Ovary (tissue), 3 donors: ENCODE data around the gene ARHGAP28.

Experiments used
- EP300 ChIP-seq: sonication (generic); formaldehyde crosslinking; IDR thresholded peaks from one replicate; pipeline ENCODE4 v1.6.1; 2017; ENCODE audit warnings: antibody characterized with exemption
- POLR2A ChIP-seq: fragments of 450-650 bp; IDR thresholded peaks from one replicate; pipeline ENCODE4 v1.6.1; 2017; ENCODE audit warnings: antibody characterized with exemption, mild to moderate bottlenecking, moderate library complexity
- TF ChIP-seq, protein P1 (sequence below), 3 donors: fragments of 450-650 bp in 2 of 3; fragments of 200-600 bp in 1 of 3; IDR thresholded peaks; one replicate each; pipeline versions ENCODE4 v1.5.1 to v1.8.0; 2016 to 2022; ENCODE audit warnings: antibody characterized with exemption in 3 of 3, mild to moderate bottlenecking in 1 of 3
- donor health status: DM: no; HTN: no; CAD: no.

DNA sequence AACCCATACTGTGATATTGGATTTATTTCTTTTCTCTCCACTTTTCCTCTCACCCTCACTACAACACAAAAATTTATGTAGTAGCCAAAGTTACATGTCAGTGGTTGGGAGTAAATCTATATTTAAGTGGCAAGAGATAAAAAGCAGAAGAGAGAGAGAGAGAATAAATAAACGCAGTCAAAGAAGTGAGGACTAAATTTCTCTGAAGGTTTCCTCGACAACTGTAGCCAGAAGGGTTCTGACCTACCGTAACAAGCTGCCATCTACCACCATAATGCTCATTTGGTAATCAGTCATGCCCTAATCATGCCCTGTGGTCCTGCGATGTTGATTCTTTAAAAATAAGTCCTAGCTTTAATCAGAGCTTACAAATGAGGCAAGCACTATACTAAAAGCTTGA is 9.1 kb downstream of the ARHGAP28 start:
- TF ChIP-seq, protein P1, sequence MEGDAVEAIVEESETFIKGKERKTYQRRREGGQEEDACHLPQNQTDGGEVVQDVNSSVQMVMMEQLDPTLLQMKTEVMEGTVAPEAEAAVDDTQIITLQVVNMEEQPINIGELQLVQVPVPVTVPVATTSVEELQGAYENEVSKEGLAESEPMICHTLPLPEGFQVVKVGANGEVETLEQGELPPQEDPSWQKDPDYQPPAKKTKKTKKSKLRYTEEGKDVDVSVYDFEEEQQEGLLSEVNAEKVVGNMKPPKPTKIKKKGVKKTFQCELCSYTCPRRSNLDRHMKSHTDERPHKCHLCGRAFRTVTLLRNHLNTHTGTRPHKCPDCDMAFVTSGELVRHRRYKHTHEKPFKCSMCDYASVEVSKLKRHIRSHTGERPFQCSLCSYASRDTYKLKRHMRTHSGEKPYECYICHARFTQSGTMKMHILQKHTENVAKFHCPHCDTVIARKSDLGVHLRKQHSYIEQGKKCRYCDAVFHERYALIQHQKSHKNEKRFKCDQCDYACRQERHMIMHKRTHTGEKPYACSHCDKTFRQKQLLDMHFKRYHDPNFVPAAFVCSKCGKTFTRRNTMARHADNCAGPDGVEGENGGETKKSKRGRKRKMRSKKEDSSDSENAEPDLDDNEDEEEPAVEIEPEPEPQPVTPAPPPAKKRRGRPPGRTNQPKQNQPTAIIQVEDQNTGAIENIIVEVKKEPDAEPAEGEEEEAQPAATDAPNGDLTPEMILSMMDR (IDR thresholded peaks at IDR 0.05): no peak
- TF ChIP-seq POLR2A (no peak), EP300 (no peak)
